WTC11 (cell line): ENCODE results near the gene SGPP2. TPM values are rescaled to one million over a fixed set of nuclear protein-coding genes. Genes with fewer than 3 reads are reported as not detected.

Experiments used
- ATAC-seq: fragments of 200-7000 bp; cut with Tn5 transposase; 2 replicates; pipeline ENCODE4 v1.10.0; 2021; ENCODE audit warnings: mild to moderate bottlenecking, moderate library complexity
- CTCF ChIA-PET: fragments of 300-600 bp; sonication (Branson Sonifier 250); formaldehyde crosslinking; loops from one replicate; lab custom pipeline; 2021; ENCODE audit warnings: antibody characterized with exemption; lab: Charles Lee
- POLR2A ChIA-PET: fragments of 350-600 bp; sonication (Branson Sonifier 250); formaldehyde crosslinking; loops from one replicate; lab custom pipeline; 2021; ENCODE audit warnings: antibody characterized with exemption; lab: Charles Lee
- DNase-seq: peaks from one replicate; pipeline ENCODE4 v3.0.0; 2021; ENCODE audit warnings: low spot score
- H3K27ac Mint-ChIP-seq: 2 replicates; pipeline ENCODE4 v1.8.0; 2021; ENCODE audit warnings: mixed read lengths
- H3K27me3 Mint-ChIP-seq: 2 replicates; pipeline ENCODE4 v1.8.0; 2021; ENCODE audit warnings: low read depth, mild to moderate bottlenecking, moderate library complexity, mixed read lengths
- H3K36me3 Mint-ChIP-seq: 2 replicates; pipeline ENCODE4 v1.8.0; 2021; ENCODE audit warnings: mixed read lengths
- H3K4me1 Mint-ChIP-seq: 2 replicates; pipeline ENCODE4 v1.8.0; 2022; ENCODE audit warnings: mixed read lengths
- H3K4me3 Mint-ChIP-seq: 2 replicates; pipeline ENCODE4 v1.8.0; 2021; ENCODE audit warnings: mild to moderate bottlenecking, moderate library complexity, mixed read lengths
- H3K9me3 Mint-ChIP-seq: 2 replicates; pipeline ENCODE4 v1.8.0; 2021; ENCODE audit warnings: mixed read lengths
- AR ChIP-seq: fragments of 250-450 bp; sonication (Bioruptor Pico); IDR thresholded peaks from 2 replicates; pipeline ENCODE4 v1.9.0; 2021; ENCODE audit warnings: mild to moderate bottlenecking
- ATF1 ChIP-seq: sonication (generic); formaldehyde crosslinking; IDR thresholded peaks from 2 replicates; pipeline ENCODE4 v1.8.1; 2023; ENCODE audit warnings: mild to moderate bottlenecking, moderate library complexity, missing genetic modification reagents
- CDX4 ChIP-seq: fragments of 250-450 bp; sonication (Bioruptor Pico); IDR thresholded peaks from 2 replicates; pipeline ENCODE4 v1.9.0; 2021; ENCODE audit warnings: moderate library complexity, mild to moderate bottlenecking, inconsistent platforms, borderline replicate concordance
- CREB1 ChIP-seq: sonication (generic); formaldehyde crosslinking; IDR thresholded peaks from 2 replicates; pipeline ENCODE4 v1.8.0; 2023; ENCODE audit warnings: mild to moderate bottlenecking, missing genetic modification reagents
- ERG ChIP-seq: fragments of 250-450 bp; sonication (Bioruptor Pico); IDR thresholded peaks from 2 replicates; pipeline ENCODE4 v1.8.0; 2021; ENCODE audit warnings: mild to moderate bottlenecking
- FOXK1 ChIP-seq: sonication (generic); formaldehyde crosslinking; IDR thresholded peaks from 2 replicates; pipeline ENCODE4 v1.8.0; 2022; ENCODE audit warnings: mild to moderate bottlenecking, moderate library complexity, missing genetic modification reagents
- GTF2I ChIP-seq: fragments of 250-450 bp; sonication (Bioruptor Pico); conservative IDR thresholded peaks from 2 replicates; pipeline ENCODE4 v1.4.0; 2021; ENCODE audit warnings: mild to moderate bottlenecking
- JAZF1 ChIP-seq: fragments of 250-450 bp; sonication (Bioruptor Pico); IDR thresholded peaks from 2 replicates; pipeline ENCODE4 v1.9.0; 2021; ENCODE audit warnings: moderate library complexity, mild to moderate bottlenecking, inconsistent platforms
- JUN ChIP-seq: sonication (generic); formaldehyde crosslinking; IDR thresholded peaks from 2 replicates; pipeline ENCODE4 v1.8.0; 2023; ENCODE audit warnings: mild to moderate bottlenecking, missing genetic modification reagents
- MXD4 ChIP-seq: fragments of 250-450 bp; sonication (Bioruptor Pico); IDR thresholded peaks from 2 replicates; pipeline ENCODE4 v1.8.0; 2021; ENCODE audit warnings: mild to moderate bottlenecking, moderate library complexity, borderline replicate concordance
- MYBL2 ChIP-seq: sonication (generic); formaldehyde crosslinking; IDR thresholded peaks from 2 replicates; pipeline ENCODE4 v1.8.1; 2023; ENCODE audit warnings: mild to moderate bottlenecking, moderate library complexity, missing genetic modification reagents
- NFE2L1 ChIP-seq: sonication (generic); formaldehyde crosslinking; IDR thresholded peaks from 2 replicates; pipeline ENCODE4 v1.8.1; 2023; ENCODE audit warnings: missing genetic modification reagents
- NFYB ChIP-seq: sonication (generic); formaldehyde crosslinking; conservative IDR thresholded peaks from 2 replicates; pipeline ENCODE4 v1.8.0; 2022; ENCODE audit warnings: low read depth, missing genetic modification reagents
- ZBTB43 ChIP-seq: sonication (generic); formaldehyde crosslinking; IDR thresholded peaks from 2 replicates; pipeline ENCODE4 v1.8.1; 2023; ENCODE audit warnings: mild to moderate bottlenecking, missing genetic modification reagents
- ZNF263 ChIP-seq: sonication (generic); formaldehyde crosslinking; IDR thresholded peaks from 2 replicates; pipeline ENCODE4 v1.8.1; 2022; ENCODE audit warnings: low read depth, mild to moderate bottlenecking, moderate library complexity, missing genetic modification reagents
- ZNF396 ChIP-seq: fragments of 250-450 bp; sonication (Bioruptor Pico); IDR thresholded peaks from 2 replicates; pipeline ENCODE4 v1.8.0; 2021; ENCODE audit warnings: mild to moderate bottlenecking, moderate library complexity, borderline replicate concordance
- ZNF425 ChIP-seq: fragments of 250-450 bp; sonication (Bioruptor Pico); conservative IDR thresholded peaks from 2 replicates; pipeline ENCODE4 v1.9.0; 2021; ENCODE audit warnings: mild to moderate bottlenecking
- ZNF671 ChIP-seq: fragments of 250-450 bp; sonication (Bioruptor Pico); IDR thresholded peaks from 2 replicates; pipeline ENCODE4 v1.8.0; 2021; ENCODE audit warnings: mild to moderate bottlenecking
- total RNA-seq: library from RNA; stranded (reverse); gene quantifications from 3 replicates; pipeline ENCODE4 v1.2.3, GENCODE V29; 2021
- TF ChIP-seq, protein P1 (sequence below): sonication (generic); formaldehyde crosslinking; IDR thresholded peaks from 2 replicates; pipeline ENCODE4 v1.8.1; 2023; ENCODE audit warnings: mild to moderate bottlenecking, missing genetic modification reagents, borderline replicate concordance
- TF ChIP-seq, protein P2 (sequence below): sonication (generic); formaldehyde crosslinking; IDR thresholded peaks from 2 replicates; pipeline ENCODE4 v1.8.0; 2022; ENCODE audit warnings: mild to moderate bottlenecking, missing genetic modification reagents

The SGPP2 gene
- total RNA-seq, 1 experiment from 2014 or later, result 0.07 TPM

GRCh38 chr2:222566229-222566628 is 141.9 kb downstream of the SGPP2 start (continued):
- TF ChIP-seq ERG (CRISPR knock-in tag) (no peak), AR (CRISPR knock-in tag) (no peak), FOXK1 (CRISPR knock-in tag) (no peak), ZNF425 (no peak), GTF2I (CRISPR knock-in tag) (no peak), CREB1 (no peak)
- TF ChIP-seq, protein P1, sequence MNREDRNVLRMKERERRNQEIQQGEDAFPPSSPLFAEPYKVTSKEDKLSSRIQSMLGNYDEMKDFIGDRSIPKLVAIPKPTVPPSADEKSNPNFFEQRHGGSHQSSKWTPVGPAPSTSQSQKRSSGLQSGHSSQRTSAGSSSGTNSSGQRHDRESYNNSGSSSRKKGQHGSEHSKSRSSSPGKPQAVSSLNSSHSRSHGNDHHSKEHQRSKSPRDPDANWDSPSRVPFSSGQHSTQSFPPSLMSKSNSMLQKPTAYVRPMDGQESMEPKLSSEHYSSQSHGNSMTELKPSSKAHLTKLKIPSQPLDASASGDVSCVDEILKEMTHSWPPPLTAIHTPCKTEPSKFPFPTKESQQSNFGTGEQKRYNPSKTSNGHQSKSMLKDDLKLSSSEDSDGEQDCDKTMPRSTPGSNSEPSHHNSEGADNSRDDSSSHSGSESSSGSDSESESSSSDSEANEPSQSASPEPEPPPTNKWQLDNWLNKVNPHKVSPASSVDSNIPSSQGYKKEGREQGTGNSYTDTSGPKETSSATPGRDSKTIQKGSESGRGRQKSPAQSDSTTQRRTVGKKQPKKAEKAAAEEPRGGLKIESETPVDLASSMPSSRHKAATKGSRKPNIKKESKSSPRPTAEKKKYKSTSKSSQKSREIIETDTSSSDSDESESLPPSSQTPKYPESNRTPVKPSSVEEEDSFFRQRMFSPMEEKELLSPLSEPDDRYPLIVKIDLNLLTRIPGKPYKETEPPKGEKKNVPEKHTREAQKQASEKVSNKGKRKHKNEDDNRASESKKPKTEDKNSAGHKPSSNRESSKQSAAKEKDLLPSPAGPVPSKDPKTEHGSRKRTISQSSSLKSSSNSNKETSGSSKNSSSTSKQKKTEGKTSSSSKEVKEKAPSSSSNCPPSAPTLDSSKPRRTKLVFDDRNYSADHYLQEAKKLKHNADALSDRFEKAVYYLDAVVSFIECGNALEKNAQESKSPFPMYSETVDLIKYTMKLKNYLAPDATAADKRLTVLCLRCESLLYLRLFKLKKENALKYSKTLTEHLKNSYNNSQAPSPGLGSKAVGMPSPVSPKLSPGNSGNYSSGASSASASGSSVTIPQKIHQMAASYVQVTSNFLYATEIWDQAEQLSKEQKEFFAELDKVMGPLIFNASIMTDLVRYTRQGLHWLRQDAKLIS (CRISPR knock-in tag), result no peak
- TF ChIP-seq, all 79 proteins: peak for 0

- peak; percentile 56; the same call in 1 of the 2 replicates for ATAC-seq
- POLR2A ChIA-PET, result no interaction called here
Observed at GRCh38 chr2:222568865-222569264, 144.5 kb downstream of the SGPP2 start.

More at GRCh38 chr2:222568865-222569264, 144.5 kb downstream of the SGPP2 start:
- H3K4me1 Mint-ChIP-seq, result peaks cover 13% of the 10 kb centered on the region
- peaks cover 12% of the 10 kb centered on the region; the same call in 1 of the 2 replicates for H3K36me3 Mint-ChIP-seq
- H3K9me3 Mint-ChIP-seq, result no peaks in the 10 kb centered on the region
- CTCF ChIA-PET, result interaction anchor here (0.9 to 1.2 kb wide), 2 partner anchors 251 to 543 kb away, joined by 3 to 5 read pairs; no protein-coding TSS in a partner anchor
- H3K4me3 Mint-ChIP-seq, result no peak overlapping the region
- TF ChIP-seq MXD4 (CRISPR knock-in tag), result no peak
- TF ChIP-seq JAZF1 (CRISPR knock-in tag), result no peak
- TF ChIP-seq ZNF263 (CRISPR knock-in tag), result no peak
- TF ChIP-seq ZBTB43 (CRISPR knock-in tag), result no peak
- no peak for TF ChIP-seq CDX4 (CRISPR knock-in tag)
- no peak for TF ChIP-seq NFYB (CRISPR knock-in tag)
- TF ChIP-seq ATF1, result no peak
- TF ChIP-seq CREB1, result no peak
- TF ChIP-seq ZNF671, result no peak
- no peak for TF ChIP-seq MYBL2 (CRISPR knock-in tag)
- TF ChIP-seq ZNF396 (CRISPR knock-in tag), result no peak
- TF ChIP-seq, protein P2, sequence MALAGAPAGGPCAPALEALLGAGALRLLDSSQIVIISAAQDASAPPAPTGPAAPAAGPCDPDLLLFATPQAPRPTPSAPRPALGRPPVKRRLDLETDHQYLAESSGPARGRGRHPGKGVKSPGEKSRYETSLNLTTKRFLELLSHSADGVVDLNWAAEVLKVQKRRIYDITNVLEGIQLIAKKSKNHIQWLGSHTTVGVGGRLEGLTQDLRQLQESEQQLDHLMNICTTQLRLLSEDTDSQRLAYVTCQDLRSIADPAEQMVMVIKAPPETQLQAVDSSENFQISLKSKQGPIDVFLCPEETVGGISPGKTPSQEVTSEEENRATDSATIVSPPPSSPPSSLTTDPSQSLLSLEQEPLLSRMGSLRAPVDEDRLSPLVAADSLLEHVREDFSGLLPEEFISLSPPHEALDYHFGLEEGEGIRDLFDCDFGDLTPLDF, result no peak
- TF ChIP-seq NFE2L1 (CRISPR knock-in tag), result no peak
- TF ChIP-seq JUN (CRISPR knock-in tag), result no peak
- TF ChIP-seq, all 79 proteins: peak for 0
- H3K27ac Mint-ChIP-seq, result no peak overlapping the region
- no peaks in the 10 kb centered on the region; the same call in 1 of the 2 replicates for H3K27me3 Mint-ChIP-seq
- no peak for DNase-seq
